ENCODE data around the gene TMEM273. TPM values are rescaled to one million over a fixed set of nuclear protein-coding genes. Genes with fewer than 3 reads are reported as not detected.

TMEM273 gene
- total RNA-seq, 1 experiment from 2014 or later, result not detected

DNA sequence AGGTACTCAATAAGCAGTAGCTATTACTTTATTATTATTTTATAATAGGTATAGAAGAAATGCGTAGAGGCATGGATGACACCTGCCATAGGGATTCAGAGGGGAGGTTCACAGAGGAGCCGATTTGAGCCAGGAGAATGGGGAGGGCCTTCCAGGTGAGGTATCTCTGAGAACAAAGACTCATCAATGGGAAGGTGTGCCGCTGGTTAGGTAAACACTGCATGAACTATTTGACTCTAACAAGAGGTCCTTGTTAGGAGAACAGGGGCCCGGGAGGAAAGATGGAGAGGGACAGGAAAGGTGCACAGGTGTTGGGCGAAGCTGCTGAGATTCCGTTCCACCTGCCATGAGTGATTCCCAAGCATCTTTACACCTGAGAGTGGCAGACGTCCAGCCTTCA is 41.8 kb upstream of the TMEM273 start:
- Histone ChIP-seq H3K9ac (ENCODE audit: low read length) (no peak overlapping the region), H3K4me1 (ENCODE audit: control insufficient read depth in 1 of 2, insufficient read depth in 2 of 2, low read length in 2 of 2) (no peaks in the 10 kb centered on the region), H3K36me3 (ENCODE audit: control insufficient read depth in 1 of 2, insufficient read depth in 2 of 2, low read length in 2 of 2) (no peaks in the 10 kb centered on the region), H3K9me3 (ENCODE audit: control insufficient read depth in 1 of 2, insufficient read depth in 1 of 2, low read depth in 1 of 2, low read length in 2 of 2) (no peaks in the 10 kb centered on the region), H3K27me3 (ENCODE audit: insufficient read depth, low read length) (peaks cover 23% of the 10 kb centered on the region), H3K9me2 (ENCODE audit: insufficient read depth) (no peaks in the 10 kb centered on the region), H2AFZ (ENCODE audit: low read depth, low read length, poor library complexity, severe bottlenecking) (no peak overlapping the region), H3K27ac (ENCODE audit: low read depth, low read length) (no peak overlapping the region), H3K79me2 (ENCODE audit: insufficient read depth, low read length) (no peaks in the 10 kb centered on the region), H3K4me3 (replicated peaks in 1 of 2; ENCODE audit: low read depth in 1 of 2, low read length in 2 of 2) (no peak overlapping the region), H3K4me2 (ENCODE audit: low read length) (no peak overlapping the region), H4K20me1 (ENCODE audit: insufficient read depth) (no peaks in the 10 kb centered on the region)
- ChIA-PET POLR2A (no interaction called here), RAD21 (ENCODE audit: low non-redundant PET in 1 of 2, low total read pairs in 2 of 2, uncharacterized antibody in 2 of 2, unreplicated experiment in 2 of 2) (no interaction called here), CTCF (no interaction called here)
- TF ChIP-seq MAX (IDR thresholded peaks at IDR 0.05) (no peak), CEBPB (IDR thresholded peaks at IDR 0.05; ENCODE audit: low read depth) (no peak), EGR1 (IDR thresholded peaks at IDR 0.05; ENCODE audit: low read depth) (no peak), ZNF274 (IDR thresholded peaks at IDR 0.05; ENCODE audit: low read depth, low read length) (no peak), POLR2A (IDR thresholded peaks at IDR 0.05; ENCODE audit: borderline replicate concordance, extremely low read depth, insufficient read depth, insufficient read length) (no peak)
- ATAC-seq (no peak), DNase-seq (ENCODE audit: low read depth, low spot score) (no peak)
- no TSS peak for BruUV-seq (replicated peaks)
- intact Hi-C loops (cut with micrococcal nuclease), result no loop called here

DNA sequence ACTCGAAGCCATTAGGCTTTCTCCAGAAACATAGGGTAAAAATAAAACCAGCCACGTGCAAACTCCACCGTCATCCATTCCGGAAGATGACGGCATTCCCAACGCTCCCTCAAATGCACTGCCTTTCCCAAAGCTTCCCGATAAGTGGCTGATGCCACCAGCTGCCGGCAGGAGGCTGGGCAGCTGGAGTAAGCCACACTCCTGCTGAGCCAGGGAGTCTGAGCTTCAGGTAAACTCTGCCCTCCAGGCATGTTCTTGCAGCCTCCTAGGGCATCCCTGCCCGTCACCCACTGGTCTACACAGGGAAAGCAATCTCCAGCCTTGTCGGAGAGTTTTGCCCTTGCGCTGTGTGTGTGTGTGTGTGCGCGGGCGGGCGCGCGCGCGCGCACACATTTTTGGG is 40.5 kb upstream of the TMEM273 start:
- POLR2A ChIA-PET, result no interaction called here
- Histone ChIP-seq H3K4me2 (ENCODE audit: low read length) (no peak overlapping the region), H3K9me2 (ENCODE audit: insufficient read depth) (no peaks in the 10 kb centered on the region), H3K4me1 (ENCODE audit: control insufficient read depth in 1 of 2, insufficient read depth in 2 of 2, low read length in 2 of 2) (no peaks in the 10 kb centered on the region), H3K9me3 (ENCODE audit: control insufficient read depth in 1 of 2, insufficient read depth in 1 of 2, low read depth in 1 of 2, low read length in 2 of 2) (no peaks in the 10 kb centered on the region), H4K20me1 (ENCODE audit: insufficient read depth) (no peaks in the 10 kb centered on the region), H2AFZ (ENCODE audit: low read depth, low read length, poor library complexity, severe bottlenecking) (no peak overlapping the region), H3K79me2 (ENCODE audit: insufficient read depth, low read length) (no peaks in the 10 kb centered on the region), H3K9ac (ENCODE audit: low read length) (no peak overlapping the region), H3K27me3 (ENCODE audit: insufficient read depth, low read length) (peaks cover 23% of the 10 kb centered on the region), H3K4me3 (replicated peaks in 1 of 2; ENCODE audit: low read depth in 1 of 2, low read length in 2 of 2) (no peak overlapping the region), H3K27ac (ENCODE audit: low read depth, low read length) (no peak overlapping the region), H3K36me3 (ENCODE audit: control insufficient read depth in 1 of 2, insufficient read depth in 2 of 2, low read length in 2 of 2) (no peaks in the 10 kb centered on the region)
- CTCF ChIA-PET, result no interaction called here
- BruUV-seq (replicated peaks), result no TSS peak
- RAD21 ChIA-PET (ENCODE audit: low non-redundant PET in 1 of 2, low total read pairs in 2 of 2, uncharacterized antibody in 2 of 2, unreplicated experiment in 2 of 2), result no interaction called here
- DNase-seq (ENCODE audit: low read depth, low spot score) (no peak), ATAC-seq (no peak)
- intact Hi-C loops (cut with micrococcal nuclease), result no loop called here
- TF ChIP-seq ZFX (IDR thresholded peaks at IDR 0.05) (no peak), CEBPB (IDR thresholded peaks at IDR 0.05; ENCODE audit: low read depth) (no peak), ELF1 (IDR thresholded peaks at IDR 0.05; ENCODE audit: borderline replicate concordance, low read depth) (no peak), EZH2 (IDR thresholded peaks at IDR 0.05) (no peak), SRF (IDR thresholded peaks at IDR 0.05; ENCODE audit: low read depth) (no peak), REST (IDR thresholded peaks at IDR 0.05; ENCODE audit: low read depth) (no peak), SIN3A (IDR thresholded peaks at IDR 0.05; ENCODE audit: low read depth) (no peak), ZNF274 (IDR thresholded peaks at IDR 0.05; ENCODE audit: low read depth, low read length) (no peak), JUND (IDR thresholded peaks at IDR 0.05) (no peak), MAX (IDR thresholded peaks at IDR 0.05) (no peak)
- TF ChIP-seq, protein P1, sequence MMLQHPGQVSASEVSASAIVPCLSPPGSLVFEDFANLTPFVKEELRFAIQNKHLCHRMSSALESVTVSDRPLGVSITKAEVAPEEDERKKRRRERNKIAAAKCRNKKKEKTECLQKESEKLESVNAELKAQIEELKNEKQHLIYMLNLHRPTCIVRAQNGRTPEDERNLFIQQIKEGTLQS (IDR thresholded peaks at IDR 0.05), result no peak
- TF ChIP-seq, protein P2, sequence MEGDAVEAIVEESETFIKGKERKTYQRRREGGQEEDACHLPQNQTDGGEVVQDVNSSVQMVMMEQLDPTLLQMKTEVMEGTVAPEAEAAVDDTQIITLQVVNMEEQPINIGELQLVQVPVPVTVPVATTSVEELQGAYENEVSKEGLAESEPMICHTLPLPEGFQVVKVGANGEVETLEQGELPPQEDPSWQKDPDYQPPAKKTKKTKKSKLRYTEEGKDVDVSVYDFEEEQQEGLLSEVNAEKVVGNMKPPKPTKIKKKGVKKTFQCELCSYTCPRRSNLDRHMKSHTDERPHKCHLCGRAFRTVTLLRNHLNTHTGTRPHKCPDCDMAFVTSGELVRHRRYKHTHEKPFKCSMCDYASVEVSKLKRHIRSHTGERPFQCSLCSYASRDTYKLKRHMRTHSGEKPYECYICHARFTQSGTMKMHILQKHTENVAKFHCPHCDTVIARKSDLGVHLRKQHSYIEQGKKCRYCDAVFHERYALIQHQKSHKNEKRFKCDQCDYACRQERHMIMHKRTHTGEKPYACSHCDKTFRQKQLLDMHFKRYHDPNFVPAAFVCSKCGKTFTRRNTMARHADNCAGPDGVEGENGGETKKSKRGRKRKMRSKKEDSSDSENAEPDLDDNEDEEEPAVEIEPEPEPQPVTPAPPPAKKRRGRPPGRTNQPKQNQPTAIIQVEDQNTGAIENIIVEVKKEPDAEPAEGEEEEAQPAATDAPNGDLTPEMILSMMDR (IDR thresholded peaks at IDR 0.05 in 2 of 3, conservative IDR thresholded peaks at IDR 0.05 in 1 of 3; ENCODE audit: borderline replicate concordance in 1 of 3, insufficient read depth in 1 of 3, low read depth in 2 of 3, low read length in 2 of 3), result no peak
